ENCODE measurements around the gene RMND1.
A peak's percentile ranks its signal among the peaks of the same experiment; 100 is the strongest.
"Not testable (repeated sequence)": the region's sequence is repeated elsewhere in the genome, so short reads cannot be mapped to it uniquely, and the experiment has no call there.

Gene RMND1

DNA sequence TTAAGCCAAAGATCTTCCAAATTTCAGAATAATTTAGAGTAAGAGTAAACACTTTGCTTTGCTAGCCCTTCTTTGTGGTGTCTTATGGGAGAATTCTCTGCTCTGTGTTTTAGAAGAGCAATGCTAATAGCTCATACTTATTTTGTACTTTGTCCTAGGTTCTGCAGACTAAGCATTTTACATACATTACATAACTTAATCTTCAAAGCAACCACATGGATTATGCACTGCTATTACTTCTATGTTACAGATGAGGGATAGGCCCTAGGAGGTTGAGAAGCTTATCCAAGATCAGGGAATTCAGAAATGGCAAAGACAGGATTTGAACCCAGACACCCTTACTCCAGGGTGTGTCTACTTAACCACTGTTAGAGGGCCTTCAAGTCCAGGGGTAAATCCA is 32.1 kb upstream of the RMND1 start:
- Histone ChIP-seq H3K4me1 (ENCODE audit: control insufficient read depth, insufficient read depth, low read length) (no peaks in the 10 kb centered on the region), H3K27me3 (replicated peaks; ENCODE audit: control insufficient read depth, insufficient read depth, low read length) (no peaks in the 10 kb centered on the region), H3K4me3 (ENCODE audit: low read length) (no peak overlapping the region), H3K9ac (ENCODE audit: low read length) (no peak overlapping the region), H3K9me3 (ENCODE audit: control insufficient read depth, low read length) (no peaks in the 10 kb centered on the region), H3K36me3 (ENCODE audit: control insufficient read depth, insufficient read depth, low read length, severe bottlenecking) (no peaks in the 10 kb centered on the region)
- no peak for DNase-seq (ENCODE audit: low read depth)

GRCh38 chr6:151482290-151482689 is 30.4 kb upstream of the RMND1 start:
- no peaks in the 10 kb centered on the region for H3K9me3 ChIP-seq (ENCODE audit: control insufficient read depth, low read length)
- peak; percentile 60 for DNase-seq (ENCODE audit: low read depth)

GRCh38 chr6:151481786-151482185 is 29.9 kb upstream of the RMND1 start:
- Histone ChIP-seq H3K4me1 (ENCODE audit: control insufficient read depth, insufficient read depth, low read length) (no peaks in the 10 kb centered on the region), H3K36me3 (ENCODE audit: control insufficient read depth, insufficient read depth, low read length, severe bottlenecking) (no peaks in the 10 kb centered on the region)
- DNase-seq (ENCODE audit: low read depth), result no peak

More at GRCh38 chr6:151482290-151482689, 30.4 kb upstream of the RMND1 start:
- no peaks in the 10 kb centered on the region for H3K4me1 ChIP-seq (ENCODE audit: control insufficient read depth, insufficient read depth, low read length)
- no peaks in the 10 kb centered on the region for H3K27me3 ChIP-seq (replicated peaks; ENCODE audit: control insufficient read depth, insufficient read depth, low read length)
- H3K36me3 ChIP-seq (ENCODE audit: control insufficient read depth, insufficient read depth, low read length, severe bottlenecking), result no peaks in the 10 kb centered on the region
- peak overlapping the region; percentile 74 for H3K9ac ChIP-seq (ENCODE audit: low read length)
- H3K4me3 ChIP-seq (ENCODE audit: low read length), result peak overlapping the region; percentile 72

GRCh38 chr6:151478670-151479069 is 26.7 kb upstream of the RMND1 start:
- Histone ChIP-seq H3K4me3 (ENCODE audit: low read length) (no peak overlapping the region), H3K4me1 (ENCODE audit: control insufficient read depth, insufficient read depth, low read length) (no peaks in the 10 kb centered on the region), H3K27me3 (replicated peaks; ENCODE audit: control insufficient read depth, insufficient read depth, low read length) (no peaks in the 10 kb centered on the region), H3K9me3 (ENCODE audit: control insufficient read depth, low read length) (no peaks in the 10 kb centered on the region), H3K36me3 (ENCODE audit: control insufficient read depth, insufficient read depth, low read length, severe bottlenecking) (no peaks in the 10 kb centered on the region), H3K9ac (ENCODE audit: low read length) (no peak overlapping the region)
- no peak for DNase-seq (ENCODE audit: low read depth)

More at GRCh38 chr6:151481786-151482185, 29.9 kb upstream of the RMND1 start:
- Histone ChIP-seq H3K9ac (ENCODE audit: low read length) (no peak overlapping the region), H3K4me3 (ENCODE audit: low read length) (no peak overlapping the region), H3K27me3 (replicated peaks; ENCODE audit: control insufficient read depth, insufficient read depth, low read length) (no peaks in the 10 kb centered on the region), H3K9me3 (ENCODE audit: control insufficient read depth, low read length) (no peaks in the 10 kb centered on the region)

DNA sequence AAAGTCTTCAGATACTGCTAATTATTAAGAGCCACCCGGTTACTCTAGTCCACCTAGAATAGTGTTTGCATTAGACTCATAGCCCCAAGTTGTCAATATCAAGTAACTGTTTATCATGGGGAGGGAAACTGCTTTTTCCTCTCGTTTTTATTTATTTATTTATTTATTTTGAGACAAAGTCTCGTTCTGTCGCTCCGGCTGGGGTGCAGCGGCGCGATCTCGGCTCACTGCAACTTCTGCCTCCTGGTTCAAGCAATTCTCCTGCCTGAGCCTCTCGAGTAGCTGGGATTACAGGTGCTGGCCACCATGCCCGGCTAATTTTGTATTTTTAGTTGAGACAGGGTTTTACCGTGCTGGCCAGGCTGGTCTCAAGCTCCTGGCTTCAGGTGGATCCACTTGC is 25.8 kb upstream of the RMND1 start:
- no peak for DNase-seq (ENCODE audit: low read depth)
- Histone ChIP-seq H3K4me1 (ENCODE audit: control insufficient read depth, insufficient read depth, low read length) (no peaks in the 10 kb centered on the region), H3K9me3 (ENCODE audit: control insufficient read depth, low read length) (no peaks in the 10 kb centered on the region), H3K36me3 (ENCODE audit: control insufficient read depth, insufficient read depth, low read length, severe bottlenecking) (no peaks in the 10 kb centered on the region), H3K9ac (ENCODE audit: low read length) (no peak overlapping the region), H3K27me3 (replicated peaks; ENCODE audit: control insufficient read depth, insufficient read depth, low read length) (no peaks in the 10 kb centered on the region), H3K4me3 (ENCODE audit: low read length) (no peak overlapping the region)

GRCh38 chr6:151475653-151476523 is 24.0 kb upstream of the RMND1 start:
- Histone ChIP-seq H3K27me3 (replicated peaks; ENCODE audit: control insufficient read depth, insufficient read depth, low read length) (no peaks in the 10 kb centered on the region), H3K9ac (ENCODE audit: low read length) (no peak overlapping the region), H3K4me1 (ENCODE audit: control insufficient read depth, insufficient read depth, low read length) (no peaks in the 10 kb centered on the region), H3K4me3 (ENCODE audit: low read length) (no peak overlapping the region), H3K9me3 (ENCODE audit: control insufficient read depth, low read length) (no peaks in the 10 kb centered on the region), H3K36me3 (ENCODE audit: control insufficient read depth, insufficient read depth, low read length, severe bottlenecking) (no peaks in the 10 kb centered on the region)
- DNase-seq (ENCODE audit: low read depth), result peak; percentile 85

GRCh38 chr6:151464702-151465101 is 12.8 kb upstream of the RMND1 start:
- no peak overlapping the region for H3K9ac ChIP-seq (ENCODE audit: low read length)
- peaks cover 54% of the 10 kb centered on the region for H3K36me3 ChIP-seq (ENCODE audit: control insufficient read depth, insufficient read depth, low read length, severe bottlenecking)
- no peaks in the 10 kb centered on the region for H3K9me3 ChIP-seq (ENCODE audit: control insufficient read depth, low read length)
- DNase-seq (ENCODE audit: low read depth), result no peak
- no peaks in the 10 kb centered on the region for H3K27me3 ChIP-seq (replicated peaks; ENCODE audit: control insufficient read depth, insufficient read depth, low read length)
- H3K4me1 ChIP-seq (ENCODE audit: control insufficient read depth, insufficient read depth, low read length), result peaks cover 6% of the 10 kb centered on the region
- H3K4me3 ChIP-seq (ENCODE audit: low read length), result no peak overlapping the region

DNA sequence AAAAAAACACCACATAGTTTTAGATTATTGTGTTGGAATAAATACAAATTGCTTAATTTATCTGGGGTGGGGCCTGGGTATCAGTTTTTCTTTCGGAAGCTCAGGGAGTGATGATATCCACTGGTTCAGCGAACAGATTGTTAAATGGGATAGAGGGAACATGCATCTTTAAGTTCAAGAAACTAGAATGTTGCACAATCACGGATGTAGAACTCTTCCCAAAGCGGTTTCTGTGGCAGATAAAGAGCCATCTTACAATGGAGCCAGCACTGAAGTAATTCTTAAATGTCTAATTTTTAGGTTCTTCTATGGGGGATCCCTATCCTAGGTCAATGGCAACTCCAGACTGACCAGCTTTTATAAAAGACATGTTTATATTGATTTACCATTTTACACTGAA is 9.7 kb upstream of the RMND1 start:
- Histone ChIP-seq H3K36me3 (ENCODE audit: control insufficient read depth, insufficient read depth, low read length, severe bottlenecking) (peaks cover 55% of the 10 kb centered on the region), H3K9me3 (ENCODE audit: control insufficient read depth, low read length) (no peaks in the 10 kb centered on the region), H3K27me3 (replicated peaks; ENCODE audit: control insufficient read depth, insufficient read depth, low read length) (no peaks in the 10 kb centered on the region), H3K4me1 (ENCODE audit: control insufficient read depth, insufficient read depth, low read length) (peaks cover 6% of the 10 kb centered on the region), H3K9ac (ENCODE audit: low read length) (no peak overlapping the region), H3K4me3 (ENCODE audit: low read length) (no peak overlapping the region)
- DNase-seq (ENCODE audit: low read depth), result no peak

DNA sequence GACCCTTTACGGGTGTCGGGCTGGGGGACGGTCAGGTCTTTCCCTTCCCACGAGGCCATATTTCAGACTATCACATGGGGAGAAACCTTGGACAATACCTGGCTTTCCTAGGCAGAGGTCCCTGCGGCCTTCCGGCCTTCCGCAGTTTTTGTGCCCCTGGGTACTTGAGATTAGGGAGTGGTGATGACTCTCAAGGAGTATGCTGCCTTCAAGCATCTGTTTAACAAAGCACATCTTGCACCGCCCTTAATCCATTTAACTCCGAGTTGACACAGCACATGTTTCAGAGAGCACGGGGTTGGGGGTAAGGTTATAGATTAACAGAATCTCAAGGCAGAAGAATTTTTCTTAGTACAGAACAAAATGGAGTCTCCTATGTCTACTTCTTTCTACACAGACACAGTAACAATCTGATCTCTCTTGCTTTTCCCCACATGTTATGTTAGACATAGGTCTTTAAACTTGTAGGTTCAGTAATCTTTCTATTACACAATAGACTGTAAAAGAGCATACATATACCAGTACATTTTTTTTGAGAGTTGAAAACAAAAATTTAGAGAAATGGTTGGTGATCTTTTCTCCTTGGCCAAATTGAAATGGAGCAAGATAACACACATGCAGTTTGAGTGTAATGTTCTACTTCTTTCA is 3.9 kb upstream of the RMND1 start:
- H3K27me3 ChIP-seq (replicated peaks; ENCODE audit: control insufficient read depth, insufficient read depth, low read length); H3K9me3 ChIP-seq (ENCODE audit: control insufficient read depth, low read length); H3K4me3 ChIP-seq (ENCODE audit: low read length); H3K9ac ChIP-seq (ENCODE audit: low read length); DNase-seq (ENCODE audit: low read depth): not testable (repeated sequence)
- H3K36me3 ChIP-seq (ENCODE audit: control insufficient read depth, insufficient read depth, low read length, severe bottlenecking), result peaks cover 30% of the 10 kb centered on the region
- H3K4me1 ChIP-seq (ENCODE audit: control insufficient read depth, insufficient read depth, low read length), result peaks cover 18% of the 10 kb centered on the region

DNA sequence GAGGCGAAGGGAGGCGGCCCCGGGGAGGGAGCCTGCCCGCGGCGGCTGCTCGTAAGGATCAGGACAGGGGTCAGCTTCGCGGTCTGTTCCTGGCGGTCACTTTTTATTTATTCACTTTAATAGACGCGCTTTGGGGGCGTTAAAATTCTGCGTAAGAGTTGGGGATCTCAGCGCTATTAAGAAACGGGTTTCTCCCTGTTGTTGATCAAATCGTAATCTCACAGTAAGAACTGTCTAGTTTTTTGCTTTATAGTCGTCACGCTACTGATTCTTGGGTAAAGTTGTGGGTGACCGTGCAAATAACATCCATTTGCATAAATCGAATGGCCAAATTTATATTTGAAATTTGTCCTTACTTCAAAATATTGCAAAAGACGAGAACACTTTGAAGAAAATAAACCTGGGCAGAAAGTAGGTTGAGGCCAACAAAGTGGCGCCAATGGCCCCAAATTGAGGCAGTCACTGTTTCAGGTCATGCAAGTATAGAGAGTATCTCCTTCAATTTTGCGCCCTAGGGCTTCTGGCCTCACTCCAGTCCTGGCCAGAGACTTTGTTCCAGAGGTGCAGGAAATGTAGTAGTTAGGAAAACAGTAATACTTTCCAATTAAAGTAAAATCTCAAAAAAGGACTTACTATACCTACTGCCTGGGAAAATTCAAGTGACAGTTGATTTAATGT is 963 bp upstream of the RMND1 start:
- no peaks in the 10 kb centered on the region for H3K9me3 ChIP-seq (ENCODE audit: control insufficient read depth, low read length)
- peak; percentile 76 for DNase-seq (ENCODE audit: low read depth)
- no peaks in the 10 kb centered on the region for H3K27me3 ChIP-seq (replicated peaks; ENCODE audit: control insufficient read depth, insufficient read depth, low read length)
- peak overlapping the region; percentile 95 for H3K9ac ChIP-seq (ENCODE audit: low read length)
- H3K36me3 ChIP-seq (ENCODE audit: control insufficient read depth, insufficient read depth, low read length, severe bottlenecking), result peaks cover under 1% of the 10 kb centered on the region
- peak overlapping the region; percentile 93 for H3K4me3 ChIP-seq (ENCODE audit: low read length)
- peaks cover 16% of the 10 kb centered on the region for H3K4me1 ChIP-seq (ENCODE audit: control insufficient read depth, insufficient read depth, low read length)

- DNase-seq (ENCODE audit: low read depth), result no peak
- peak overlapping the region; percentile 93 for H3K4me3 ChIP-seq (ENCODE audit: low read length)
These were observed 443 bp downstream of the RMND1 start for GRCh38 chr6:151451417-151451949.

More at GRCh38 chr6:151451417-151451949, 443 bp downstream of the RMND1 start:
- Histone ChIP-seq H3K9me3 (ENCODE audit: control insufficient read depth, low read length) (no peaks in the 10 kb centered on the region), H3K36me3 (ENCODE audit: control insufficient read depth, insufficient read depth, low read length, severe bottlenecking) (no peaks in the 10 kb centered on the region), H3K4me1 (ENCODE audit: control insufficient read depth, insufficient read depth, low read length) (peaks cover 21% of the 10 kb centered on the region), H3K9ac (ENCODE audit: low read length) (peak overlapping the region; percentile 93), H3K27me3 (replicated peaks; ENCODE audit: control insufficient read depth, insufficient read depth, low read length) (no peaks in the 10 kb centered on the region)
